ENCODE measurements around the gene NVL.

Gene NVL

DNA sequence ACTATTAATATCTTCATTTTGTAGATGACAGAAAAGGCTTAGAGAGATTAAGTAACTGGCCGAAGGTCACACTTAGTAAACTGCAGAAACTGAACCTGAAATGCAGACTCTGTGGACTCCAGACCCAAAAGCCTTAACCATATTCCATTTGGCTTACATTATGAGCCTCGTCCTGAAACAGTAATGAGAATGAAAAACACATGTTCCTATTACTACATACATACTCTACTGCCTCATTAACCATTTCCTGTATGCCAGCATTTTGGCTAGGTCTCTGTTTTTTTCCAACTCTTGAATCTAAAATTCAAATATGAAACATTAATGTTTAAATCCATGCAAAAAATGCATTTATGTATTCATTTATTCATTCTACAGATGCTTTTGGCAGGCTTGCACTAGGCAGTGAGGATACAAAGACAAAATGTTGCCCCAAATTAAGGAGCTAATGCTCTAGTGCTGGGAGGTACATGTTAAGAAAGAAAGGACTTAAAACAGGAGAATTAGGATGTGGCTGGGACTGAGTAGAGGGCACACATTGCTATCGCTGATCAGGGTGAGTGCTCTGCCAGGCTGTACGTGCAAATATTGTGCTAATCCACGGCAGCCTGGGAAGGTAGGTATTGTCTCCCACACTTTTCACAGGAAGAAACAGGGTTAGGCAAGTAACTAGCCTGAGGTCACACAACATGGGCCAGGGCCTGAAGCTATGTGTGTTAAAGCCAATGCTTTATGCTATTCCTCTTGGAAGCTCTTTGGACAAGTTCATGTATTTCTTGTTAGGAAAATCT, 133.0 kb downstream of the NVL start:
- no peak for DNase-seq
- TF ChIP-seq POLR2A (IDR thresholded peaks at IDR 0.05; ENCODE audit: low read length) (no peak), GATA1 (IDR thresholded peaks at IDR 0.05; ENCODE audit: low read depth, low read length) (no peak)

DNA sequence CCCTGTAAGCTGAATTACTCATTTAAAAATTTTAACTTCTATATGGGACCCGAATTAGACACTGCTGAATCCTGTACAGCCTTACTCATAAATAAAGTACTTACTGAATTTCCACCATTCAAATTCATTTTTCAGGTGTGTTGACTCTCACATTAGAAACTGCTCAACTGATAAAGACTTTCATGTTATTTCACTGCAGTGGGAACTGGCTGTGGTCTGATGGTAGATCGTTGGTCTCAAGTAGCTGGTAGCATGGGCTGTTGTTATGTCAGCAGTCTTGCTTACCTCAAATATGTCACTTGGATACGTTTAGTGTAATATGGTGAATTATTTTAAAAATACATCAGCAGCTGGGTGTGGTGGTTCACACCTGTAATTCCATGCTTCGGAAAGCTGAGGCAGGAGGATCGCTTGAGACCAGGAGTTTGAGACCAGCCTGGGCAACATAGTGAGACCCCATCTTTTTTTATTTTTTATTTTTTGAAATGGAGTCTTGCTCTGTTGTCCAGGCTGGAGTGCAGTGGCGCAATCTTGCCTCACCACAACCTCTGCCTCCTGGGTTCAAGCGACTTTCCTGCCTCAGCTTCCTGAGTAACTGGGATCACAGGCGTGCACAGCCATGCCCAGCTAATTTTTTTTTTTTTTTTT, 136.5 kb downstream of the NVL start:
- TF ChIP-seq POLR2A (IDR thresholded peaks at IDR 0.05; ENCODE audit: low read length): no peak
- no peak for TF ChIP-seq GATA1 (IDR thresholded peaks at IDR 0.05; ENCODE audit: low read depth, low read length)
- no peak for DNase-seq

DNA sequence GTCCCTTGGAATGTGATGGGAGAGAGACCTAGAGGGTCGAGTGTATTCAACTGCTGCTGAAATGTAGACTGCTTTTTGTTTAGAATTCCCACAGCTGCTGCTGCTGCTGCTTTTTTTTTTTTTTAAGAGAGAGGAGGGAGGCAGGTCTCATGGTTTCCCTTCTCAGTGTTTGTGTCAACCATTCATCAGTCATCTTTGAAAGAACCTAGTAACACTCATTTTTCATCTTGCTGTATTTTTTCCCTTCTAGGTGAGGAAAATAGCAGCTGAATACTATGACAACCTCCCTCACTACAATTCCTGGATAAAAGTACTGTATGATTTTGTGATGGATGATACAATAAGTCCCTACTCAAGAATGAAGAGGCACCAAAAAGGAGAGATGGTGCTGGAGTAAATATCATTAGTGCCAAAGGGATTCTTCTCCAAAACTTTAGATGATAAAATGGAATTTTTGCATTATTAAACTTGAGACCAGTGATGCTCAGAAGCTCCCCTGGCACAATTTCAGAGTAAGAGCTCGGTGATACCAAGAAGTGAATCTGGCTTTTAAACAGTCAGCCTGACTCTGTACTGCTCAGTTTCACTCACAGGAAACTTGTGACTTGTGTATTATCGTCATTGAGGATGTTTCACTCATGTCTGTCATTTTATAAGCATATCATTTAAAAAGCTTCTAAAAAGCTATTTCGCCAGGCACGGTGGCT, 137.7 kb downstream of the NVL start:
- TF ChIP-seq POLR2A (IDR thresholded peaks at IDR 0.05; ENCODE audit: low read length) (no peak), GATA1 (IDR thresholded peaks at IDR 0.05; ENCODE audit: low read depth, low read length) (no peak)
- no peak for DNase-seq

DNA sequence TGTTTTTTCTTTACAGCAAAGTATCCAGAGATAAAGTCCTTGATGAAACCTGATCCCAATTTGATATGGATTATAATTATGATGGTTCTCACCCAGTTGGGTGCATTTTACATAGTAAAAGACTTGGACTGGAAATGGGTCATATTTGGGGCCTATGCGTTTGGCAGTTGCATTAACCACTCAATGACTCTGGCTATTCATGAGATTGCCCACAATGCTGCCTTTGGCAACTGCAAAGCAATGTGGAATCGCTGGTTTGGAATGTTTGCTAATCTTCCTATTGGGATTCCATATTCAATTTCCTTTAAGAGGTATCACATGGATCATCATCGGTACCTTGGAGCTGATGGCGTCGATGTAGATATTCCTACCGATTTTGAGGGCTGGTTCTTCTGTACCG, 140.4 kb downstream of the NVL start:
- DNase-seq: no peak
- TF ChIP-seq POLR2A (IDR thresholded peaks at IDR 0.05; ENCODE audit: low read length) (no peak), GATA1 (IDR thresholded peaks at IDR 0.05; ENCODE audit: low read depth, low read length) (no peak)

DNA sequence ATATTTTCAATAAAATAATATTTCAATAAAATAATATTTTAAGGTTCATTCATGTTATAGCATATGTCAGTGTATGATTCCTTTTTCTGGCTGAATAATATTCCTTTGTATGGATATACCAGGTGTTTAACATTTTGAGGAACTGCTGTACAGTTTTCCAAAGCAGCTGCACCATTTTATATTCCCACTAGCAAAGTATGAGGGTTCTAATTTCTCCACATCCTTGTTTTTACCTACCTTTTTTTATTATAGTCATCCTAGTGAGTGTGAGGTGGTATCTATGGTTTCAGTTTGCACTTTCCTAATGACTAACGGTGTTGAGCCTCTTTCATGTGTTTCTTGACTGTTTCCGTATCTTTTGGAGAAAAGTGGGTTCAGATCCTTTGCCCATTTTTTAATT, 141.7 kb downstream of the NVL start:
- DNase-seq: no peak
- TF ChIP-seq GATA1 (IDR thresholded peaks at IDR 0.05; ENCODE audit: low read depth, low read length) (no peak), POLR2A (IDR thresholded peaks at IDR 0.05; ENCODE audit: low read length) (no peak)

DNA sequence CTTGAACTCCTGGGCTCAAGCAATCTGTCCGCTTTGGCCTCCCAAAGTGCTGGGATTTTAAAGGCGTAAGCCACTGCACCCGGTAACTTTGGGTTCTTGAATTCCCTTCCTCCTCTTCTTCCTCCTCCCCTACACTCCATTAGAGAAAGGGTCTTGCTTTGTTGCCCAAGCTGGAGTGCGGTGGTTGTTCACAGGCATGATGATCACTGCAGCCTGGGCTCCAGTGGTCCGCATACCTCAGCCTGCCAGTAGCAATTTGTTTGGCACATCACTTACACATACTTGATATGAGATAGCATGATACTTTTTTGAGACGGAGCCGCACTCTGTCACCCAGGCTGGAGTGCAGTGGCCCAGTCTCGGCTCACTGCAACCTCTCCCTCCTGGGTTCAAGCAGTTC, 144.8 kb downstream of the NVL start:
- DNase-seq: no peak
- TF ChIP-seq POLR2A (IDR thresholded peaks at IDR 0.05; ENCODE audit: low read length) (no peak), GATA1 (IDR thresholded peaks at IDR 0.05; ENCODE audit: low read depth, low read length) (no peak)

DNA sequence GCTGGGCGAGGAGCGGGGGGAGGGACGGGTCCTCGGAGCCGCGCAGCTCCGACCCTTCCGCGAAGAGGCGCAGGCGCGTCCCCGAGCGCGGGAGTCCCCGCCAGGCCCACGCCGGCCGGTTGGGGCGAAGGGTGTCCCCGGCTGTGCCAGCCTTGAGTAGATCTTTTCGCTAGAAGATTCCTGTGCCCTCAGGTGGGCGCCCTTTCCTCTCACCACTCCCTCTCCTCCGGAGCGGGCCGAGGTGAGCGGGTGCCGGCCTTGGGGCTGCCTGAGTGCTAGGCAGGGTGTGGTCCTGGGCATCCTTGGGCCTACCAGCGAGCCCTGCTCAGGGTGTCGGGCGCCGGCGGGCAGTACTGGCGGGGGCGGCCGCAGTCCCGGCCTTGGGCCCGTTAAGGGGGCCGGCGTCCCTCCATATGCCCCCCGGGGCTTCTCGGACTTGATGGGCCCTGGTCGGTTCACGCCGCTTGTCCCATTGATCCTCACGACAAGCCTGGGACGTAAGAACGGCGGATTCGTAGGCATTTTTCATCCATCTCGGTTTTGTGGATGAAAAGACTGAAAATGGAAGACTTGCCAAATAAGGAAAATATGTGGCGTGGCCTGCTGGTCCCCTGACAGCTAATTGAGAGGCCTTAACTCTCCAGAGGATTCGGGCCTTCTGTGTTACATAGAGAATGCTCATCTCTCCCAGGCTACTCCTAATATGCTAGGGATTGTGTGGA, 146.2 kb downstream of the NVL start:
- peak; percentile 82 to 85 for DNase-seq
- no peak for TF ChIP-seq GATA1 (IDR thresholded peaks at IDR 0.05; ENCODE audit: low read depth, low read length)
- TF ChIP-seq POLR2A (IDR thresholded peaks at IDR 0.05; ENCODE audit: low read length): no peak

DNA sequence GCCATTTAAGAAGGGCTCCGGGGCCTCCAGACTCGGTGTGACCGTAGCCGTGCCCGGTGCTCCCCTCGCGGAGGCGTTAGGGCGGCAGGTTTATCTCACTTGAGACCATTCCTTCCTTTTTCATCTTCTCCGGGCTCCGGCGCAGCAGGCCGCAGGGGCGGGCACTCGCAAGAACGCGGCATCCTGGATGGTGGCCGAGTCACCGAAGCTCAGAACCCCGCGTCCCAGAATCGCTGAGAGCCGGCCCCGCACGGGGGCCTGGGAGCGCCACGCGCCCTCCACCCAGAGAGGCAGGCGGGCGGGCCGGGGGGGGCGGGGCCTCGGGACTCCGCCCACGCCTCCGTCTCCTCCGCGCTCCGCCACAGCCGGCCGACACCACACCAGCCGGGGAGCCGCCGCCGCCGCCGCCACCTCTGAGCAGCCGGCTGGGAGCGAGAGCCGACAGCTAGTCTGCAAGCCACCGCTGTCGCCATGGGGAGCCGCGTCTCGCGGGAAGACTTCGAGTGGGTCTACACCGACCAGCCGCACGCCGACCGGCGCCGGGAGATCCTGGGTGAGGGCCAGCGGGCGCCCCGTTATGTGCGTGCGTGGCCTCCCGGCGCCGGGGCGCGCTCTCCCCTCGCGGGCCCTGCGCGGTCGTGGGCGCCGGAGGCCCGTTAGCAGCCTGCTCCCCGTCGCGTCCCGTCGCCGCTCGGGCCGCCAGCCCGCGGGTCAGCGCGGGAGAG, 146.9 kb downstream of the NVL start, which contains the start of gene DEGS1:
TSS of gene DEGS1 (plus strand) at position 375 of the 725 bp plus-strand sequence. CDS start at position 472, 97 bp downstream.
- peak; percentile 89 to 93 for DNase-seq
- TF ChIP-seq POLR2A (IDR thresholded peaks at IDR 0.05; ENCODE audit: low read length) (peak; percentile 70), GATA1 (IDR thresholded peaks at IDR 0.05; ENCODE audit: low read depth, low read length) (no peak)

DNA sequence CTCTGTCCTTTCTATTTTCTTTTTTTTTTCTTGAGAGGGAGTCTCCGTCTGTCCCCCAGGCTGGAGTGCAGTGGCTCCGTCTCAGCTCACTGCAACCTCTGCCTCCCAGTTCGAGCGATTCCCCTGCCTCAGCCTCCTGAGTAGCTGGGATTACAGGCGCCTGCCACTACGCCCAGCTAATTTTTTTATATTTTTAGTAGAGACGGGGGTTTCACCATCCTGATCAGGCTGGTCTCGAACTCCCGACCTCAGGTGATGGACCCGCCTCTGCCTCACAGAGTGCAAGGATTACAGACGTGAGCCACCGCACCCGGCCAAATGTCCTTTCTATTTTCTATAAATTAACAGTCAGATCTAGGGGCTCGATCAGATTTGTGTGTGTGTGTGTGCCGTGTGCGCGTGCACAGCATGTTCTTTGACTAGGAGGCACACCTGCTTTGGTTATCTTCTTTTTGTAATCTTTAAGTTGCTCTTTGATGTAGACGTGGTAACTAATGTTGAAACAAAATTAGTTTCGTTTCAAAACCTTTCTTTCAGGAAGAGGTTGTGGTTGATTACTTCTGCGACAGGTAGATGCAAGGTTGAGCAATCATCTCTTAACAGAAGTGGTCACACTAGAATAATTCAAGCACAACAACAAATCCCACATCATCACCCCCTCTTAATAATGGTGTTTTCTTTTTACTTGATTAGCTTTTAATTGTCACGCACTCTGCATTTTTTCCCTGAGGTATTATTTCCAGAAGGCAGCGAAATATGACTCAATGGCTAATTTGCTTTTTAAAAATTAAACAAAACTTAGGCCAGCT, 147.7 kb downstream of the NVL start:
- no peak for DNase-seq
- TF ChIP-seq POLR2A (IDR thresholded peaks at IDR 0.05; ENCODE audit: low read length) (no peak), GATA1 (IDR thresholded peaks at IDR 0.05; ENCODE audit: low read depth, low read length) (no peak)

DNA sequence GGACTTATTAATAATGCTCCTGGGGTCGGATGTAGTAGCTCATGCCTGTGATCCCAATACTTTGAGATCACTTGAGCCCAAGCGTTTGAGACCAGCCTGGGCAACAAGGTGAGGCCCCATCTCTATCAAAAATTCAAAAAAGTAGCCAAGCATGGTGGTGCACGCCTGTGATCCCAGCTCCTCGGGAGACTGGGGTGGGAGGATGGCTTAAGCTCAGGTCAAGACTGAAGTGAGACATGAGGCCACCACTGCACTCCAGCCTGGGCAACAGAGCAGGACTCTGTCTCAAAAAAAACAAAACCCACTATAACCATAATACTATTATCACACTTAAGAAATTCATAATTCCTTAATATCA, 148.5 kb downstream of the NVL start:
- no peak for DNase-seq
- TF ChIP-seq GATA1 (IDR thresholded peaks at IDR 0.05; ENCODE audit: low read depth, low read length) (no peak), POLR2A (IDR thresholded peaks at IDR 0.05; ENCODE audit: low read length) (no peak)

DNA sequence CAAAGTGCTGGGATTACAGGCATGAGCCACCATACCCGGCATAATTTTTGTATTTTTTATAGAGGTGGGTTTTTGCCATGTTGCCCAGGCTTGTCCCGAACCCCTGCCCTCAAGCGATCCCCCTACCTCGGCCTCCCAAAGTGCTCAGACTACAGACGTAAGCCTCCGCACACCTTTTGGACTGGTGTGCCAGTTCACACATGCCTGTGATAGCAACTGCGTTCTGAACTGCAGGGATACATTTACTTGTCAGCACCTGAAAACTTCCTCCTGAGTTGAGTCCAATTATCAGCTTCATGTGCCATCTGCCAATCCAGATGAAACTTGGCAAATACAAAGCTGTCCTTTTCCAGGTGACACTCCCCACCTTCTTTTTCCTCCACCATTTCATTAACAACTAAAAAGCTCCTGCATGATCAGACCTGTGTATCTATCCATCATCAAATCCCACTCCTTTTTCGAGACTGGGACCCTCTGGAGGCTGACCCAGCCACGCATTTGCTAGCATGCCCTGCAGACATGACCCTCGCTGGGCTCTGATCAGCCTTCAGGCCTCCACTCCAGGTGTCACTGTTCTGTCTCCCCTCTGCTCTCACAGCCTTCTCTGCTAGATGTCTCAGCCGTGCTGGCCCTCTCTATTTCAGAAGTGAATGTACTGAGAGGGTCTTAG, 149.1 kb downstream of the NVL start:
- TF ChIP-seq POLR2A (IDR thresholded peaks at IDR 0.05; ENCODE audit: low read length) (no peak), GATA1 (IDR thresholded peaks at IDR 0.05; ENCODE audit: low read depth, low read length) (no peak)
- DNase-seq: no peak

DNA sequence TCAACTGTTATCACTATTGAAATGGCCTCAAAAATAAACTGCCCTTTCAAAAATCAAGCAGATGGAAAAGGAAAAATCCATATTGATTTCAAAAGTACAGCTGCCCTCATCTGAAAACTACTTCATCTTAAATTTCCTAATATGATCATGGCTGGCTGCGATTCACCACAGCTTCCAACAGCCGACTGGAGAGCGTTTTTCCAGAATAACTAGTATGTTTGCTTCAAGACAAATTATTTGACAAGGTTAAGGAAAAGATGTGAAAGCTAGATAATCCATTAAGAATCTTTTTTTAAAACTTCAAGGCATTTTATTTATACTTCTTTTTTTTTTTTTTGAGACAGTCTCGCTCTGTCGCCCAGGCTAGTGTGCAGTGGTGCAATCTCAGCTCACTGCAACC, 151.1 kb downstream of the NVL start:
- DNase-seq: no peak
- TF ChIP-seq GATA1 (IDR thresholded peaks at IDR 0.05; ENCODE audit: low read depth, low read length) (no peak), POLR2A (IDR thresholded peaks at IDR 0.05; ENCODE audit: low read length) (no peak)
